KMS-11 (cell line): ENCODE results near the gene ZNF580.

Experiments
- H2AFZ ChIP-seq: fragments of 200-600 bp; sonication (generic); 2 replicates; pipeline ENCODE4 v1.6.1; 2016; ENCODE audit warnings: antibody characterized with exemption, mixed run types, low read depth
- H3K27ac ChIP-seq: fragments of 200-600 bp; sonication (generic); 2 replicates; pipeline ENCODE4 v1.6.1; 2016; ENCODE audit warnings: mild to moderate bottlenecking, mixed run types
- H3K27me3 ChIP-seq: fragments of 200-600 bp; sonication (generic); 2 replicates; pipeline ENCODE4 v1.6.1; 2017; ENCODE audit warnings: mild to moderate bottlenecking, low read depth, mixed run types, moderate library complexity; ENCODE audit not compliant: insufficient read depth
- H3K36me3 ChIP-seq: fragments of 200-600 bp; sonication (generic); 2 replicates; pipeline ENCODE4 v1.6.1; 2017; ENCODE audit warnings: mild to moderate bottlenecking, mixed run types; ENCODE audit not compliant: insufficient read depth
- H3K4me1 ChIP-seq: fragments of 200-600 bp; sonication (generic); 2 replicates; pipeline ENCODE4 v1.6.1; 2016; ENCODE audit warnings: mild to moderate bottlenecking, low read depth, mixed run types; ENCODE audit not compliant: poor library complexity, severe bottlenecking
- H3K4me2 ChIP-seq: fragments of 200-600 bp; sonication (generic); 2 replicates; pipeline ENCODE4 v1.7.0; 2016; ENCODE audit warnings: mild to moderate bottlenecking, mixed run types
- H3K4me3 ChIP-seq: fragments of 200-600 bp; sonication (generic); IDR thresholded peaks from 2 replicates; pipeline ENCODE4 v1.6.1; 2017; ENCODE audit warnings: low read depth, low read length, mixed read lengths; ENCODE audit not compliant: insufficient read depth
- H3K79me2 ChIP-seq: fragments of 200-600 bp; sonication (generic); 2 replicates; pipeline ENCODE4 v1.6.1; 2016; ENCODE audit warnings: low read depth, mixed run types; ENCODE audit not compliant: insufficient read depth
- H3K9ac ChIP-seq: fragments of 200-600 bp; sonication (generic); 2 replicates; pipeline ENCODE4 v1.6.1; 2016; ENCODE audit warnings: mild to moderate bottlenecking, mixed run types
- H4K20me1 ChIP-seq: fragments of 200-600 bp; sonication (generic); 2 replicates; pipeline ENCODE4 v1.6.1; 2016; ENCODE audit warnings: mild to moderate bottlenecking, mixed run types; ENCODE audit not compliant: insufficient read depth
- TF ChIP-seq, protein P1 (sequence below): fragments of 200-600 bp; sonication (generic); conservative IDR thresholded peaks from 2 replicates; pipeline ENCODE4 v1.6.1; 2017; ENCODE audit warnings: low read depth, mild to moderate bottlenecking, antibody characterized with exemption, low read length, moderate library complexity, mixed read lengths

ZNF580 gene

DNA sequence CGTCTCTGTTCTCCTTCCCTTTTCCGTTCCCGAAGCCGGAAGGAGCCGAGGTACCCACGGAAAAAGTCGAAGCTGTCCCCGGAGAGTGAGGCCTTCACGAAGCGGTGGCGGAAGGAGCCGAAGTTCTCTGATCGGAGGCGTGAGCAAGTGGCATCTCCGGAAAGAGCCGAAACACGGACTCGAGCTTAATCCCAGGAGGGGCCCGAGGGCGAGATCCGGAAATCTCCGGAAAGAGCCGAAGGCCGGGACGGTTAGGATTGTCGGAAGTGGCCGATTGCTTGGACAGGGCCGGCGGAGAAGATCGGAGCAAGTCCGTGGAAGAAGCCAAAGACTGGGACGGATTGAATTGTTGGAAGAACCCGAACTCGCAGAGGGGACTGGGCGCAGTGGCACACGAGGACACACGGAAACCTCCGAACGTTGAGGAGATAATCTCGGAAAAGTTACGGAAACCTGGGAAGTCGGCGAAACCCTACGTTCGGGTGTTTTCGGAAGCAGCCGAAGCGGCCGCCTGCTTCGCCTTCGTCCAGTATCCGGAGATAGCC lies 13.6 kb downstream of the ZNF580 start:
- H3K4me3 ChIP-seq: no peak overlapping the region
- H3K4me2 ChIP-seq: peak overlapping the region; percentile 36
- no peaks in the 10 kb centered on the region for H3K27me3 ChIP-seq
- peak overlapping the region; percentile 95 for H3K9ac ChIP-seq
- no peaks in the 10 kb centered on the region; the same call in 1 of the 2 replicates for H3K36me3 ChIP-seq
- H2AFZ ChIP-seq: peak overlapping the region; percentile 54; the same call in 1 of the 2 replicates
- H3K27ac ChIP-seq: peak overlapping the region; percentile 94
- peaks cover 5% of the 10 kb centered on the region; the same call in 1 of the 2 replicates for H4K20me1 ChIP-seq
- TF ChIP-seq, protein P1, sequence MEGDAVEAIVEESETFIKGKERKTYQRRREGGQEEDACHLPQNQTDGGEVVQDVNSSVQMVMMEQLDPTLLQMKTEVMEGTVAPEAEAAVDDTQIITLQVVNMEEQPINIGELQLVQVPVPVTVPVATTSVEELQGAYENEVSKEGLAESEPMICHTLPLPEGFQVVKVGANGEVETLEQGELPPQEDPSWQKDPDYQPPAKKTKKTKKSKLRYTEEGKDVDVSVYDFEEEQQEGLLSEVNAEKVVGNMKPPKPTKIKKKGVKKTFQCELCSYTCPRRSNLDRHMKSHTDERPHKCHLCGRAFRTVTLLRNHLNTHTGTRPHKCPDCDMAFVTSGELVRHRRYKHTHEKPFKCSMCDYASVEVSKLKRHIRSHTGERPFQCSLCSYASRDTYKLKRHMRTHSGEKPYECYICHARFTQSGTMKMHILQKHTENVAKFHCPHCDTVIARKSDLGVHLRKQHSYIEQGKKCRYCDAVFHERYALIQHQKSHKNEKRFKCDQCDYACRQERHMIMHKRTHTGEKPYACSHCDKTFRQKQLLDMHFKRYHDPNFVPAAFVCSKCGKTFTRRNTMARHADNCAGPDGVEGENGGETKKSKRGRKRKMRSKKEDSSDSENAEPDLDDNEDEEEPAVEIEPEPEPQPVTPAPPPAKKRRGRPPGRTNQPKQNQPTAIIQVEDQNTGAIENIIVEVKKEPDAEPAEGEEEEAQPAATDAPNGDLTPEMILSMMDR: no peak
- H3K79me2 ChIP-seq: peaks cover 41% of the 10 kb centered on the region
- H3K4me1 ChIP-seq: peaks cover 22% of the 10 kb centered on the region

- Histone ChIP-seq H4K20me1 (peaks cover 5% of the 10 kb centered on the region; the same call in 1 of the 2 replicates), H3K9ac (peak within 1 kb of the TSS; percentile 95), H3K4me2 (peak within 1 kb of the TSS; percentile 88), H3K36me3 (no peaks in the 10 kb centered on the region; the same call in 1 of the 2 replicates), H3K27me3 (no peaks in the 10 kb centered on the region), H2AFZ (peak within 1 kb of the TSS; percentile 54), H3K27ac (peak within 1 kb of the TSS; percentile 94), H3K79me2 (peaks cover 48% of the 10 kb centered on the region), H3K4me1 (peaks cover 22% of the 10 kb centered on the region), H3K4me3 (no peak within 1 kb of the TSS)
- TF ChIP-seq, protein P1: no peak
Observed at GRCh38 chr19:55654868-55655647, 14.3 kb downstream of the ZNF580 start, which contains the start of gene U2AF2. Gene U2AF2, plus strand, starts transcription at chr19:55655035. Its CDS starts 70 bp downstream, at chr19:55655105.

DNA sequence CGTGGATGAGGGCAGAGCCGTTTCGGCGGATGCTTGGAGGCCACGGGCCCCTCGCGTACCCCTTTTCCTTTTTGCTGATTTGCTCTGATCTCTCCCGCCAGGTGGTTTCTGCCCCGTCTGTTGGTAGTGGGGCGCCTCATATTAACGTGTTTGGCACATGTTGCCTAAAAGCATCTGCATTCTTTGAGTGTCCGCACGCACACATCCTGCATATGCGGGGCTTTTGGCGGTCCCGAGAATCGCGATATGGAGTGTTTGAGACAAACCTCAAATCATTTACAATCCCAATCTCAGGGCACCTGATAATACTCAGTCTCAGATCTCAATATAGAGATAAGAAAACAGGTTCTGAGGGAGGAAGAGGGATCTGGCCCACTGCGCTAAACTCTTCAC lies 14.8 kb downstream of the ZNF580 start:
- H3K9ac ChIP-seq: peak overlapping the region; percentile 95
- H3K79me2 ChIP-seq: peaks cover 53% of the 10 kb centered on the region
- peak overlapping the region; percentile 88 for H3K4me2 ChIP-seq
- H3K27ac ChIP-seq: peak overlapping the region; percentile 94
- 0 out of 2 replicates have a peak overlapping the region, but pooled peaks have one; percentile 3 for H2AFZ ChIP-seq
- TF ChIP-seq, protein P1: no peak
- no peaks in the 10 kb centered on the region; the same call in 1 of the 2 replicates for H3K36me3 ChIP-seq
- peaks cover 22% of the 10 kb centered on the region for H3K4me1 ChIP-seq
- H4K20me1 ChIP-seq: peaks cover 5% of the 10 kb centered on the region; the same call in 1 of the 2 replicates
- H3K4me3 ChIP-seq: no peak overlapping the region
- no peaks in the 10 kb centered on the region for H3K27me3 ChIP-seq

- peaks cover 22% of the 10 kb centered on the region for H3K4me1 ChIP-seq
- no peak overlapping the region for H2AFZ ChIP-seq
- H4K20me1 ChIP-seq: peaks cover 5% of the 10 kb centered on the region; the same call in 1 of the 2 replicates
- H3K4me3 ChIP-seq: no peak overlapping the region
- peak overlapping the region; percentile 95 for H3K9ac ChIP-seq
- H3K4me2 ChIP-seq: peak overlapping the region; percentile 88
- peaks cover 59% of the 10 kb centered on the region for H3K79me2 ChIP-seq
- TF ChIP-seq, protein P1: no peak
- H3K27ac ChIP-seq: peak overlapping the region; percentile 94
- no peaks in the 10 kb centered on the region for H3K27me3 ChIP-seq
- peaks cover 5% of the 10 kb centered on the region; the same call in 1 of the 2 replicates for H3K36me3 ChIP-seq
Observed at GRCh38 chr19:55656552-55656951, 15.8 kb downstream of the ZNF580 start.
